Cerebellar cortex (tissue), 1 donor: ENCODE results near the gene PAX5.
"Not testable (repeated sequence)": the region's sequence is repeated elsewhere in the genome, so short reads cannot be mapped to it uniquely, and the experiment has no call there.

Experiments
- DNase-seq: peaks from one replicate; pipeline ENCODE4 v3.0.0-alpha.2; 2015; ENCODE audit warnings: low spot score

Gene PAX5

DNA sequence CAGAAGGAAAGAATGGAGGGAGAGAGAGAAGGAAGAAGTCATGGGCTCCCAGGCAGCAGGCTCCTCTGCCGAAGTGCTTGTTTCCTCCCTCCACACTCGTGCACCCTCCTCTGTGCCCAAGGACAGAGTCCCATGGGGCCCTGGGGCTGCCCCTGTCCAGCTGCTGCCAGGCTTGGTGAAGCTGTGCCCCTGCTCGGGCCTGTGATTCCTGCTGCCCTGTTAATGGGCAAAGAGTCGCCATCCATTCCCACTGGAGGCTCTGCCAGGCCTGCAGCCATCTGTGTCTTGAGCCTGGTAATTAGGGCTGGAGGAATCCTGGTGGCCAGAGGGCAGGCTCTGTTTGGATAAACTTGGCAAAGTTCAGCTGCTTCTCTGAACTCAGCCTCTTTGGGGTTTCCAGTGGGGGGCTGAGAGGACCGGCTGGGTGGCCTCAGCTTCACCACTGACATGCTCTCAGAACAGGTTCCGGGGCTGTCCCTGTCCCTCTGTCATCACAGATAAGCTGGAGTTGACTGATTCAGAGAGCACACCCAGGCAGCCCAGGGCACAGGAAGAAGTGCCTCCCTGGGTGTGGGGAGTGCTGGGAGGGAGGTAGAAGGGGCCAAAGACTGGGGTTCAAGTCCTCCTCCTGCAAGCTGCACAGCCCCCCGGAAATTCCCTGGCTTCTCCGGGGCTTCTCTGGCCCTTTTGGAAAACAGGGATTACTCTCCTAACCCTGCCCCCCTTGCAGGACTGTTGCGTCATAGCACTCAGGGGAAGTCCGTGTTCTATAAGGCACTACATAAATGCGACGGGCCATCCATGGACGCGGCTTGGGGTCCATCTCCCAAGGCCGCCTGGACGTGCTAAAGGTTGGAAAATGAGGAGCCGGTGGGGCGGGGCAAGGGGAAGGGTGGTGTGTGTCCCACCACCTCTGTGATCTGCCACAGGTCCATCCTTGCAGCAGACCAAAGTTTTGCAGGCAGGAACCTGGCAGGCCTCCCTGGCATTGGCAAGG is 154.8 kb downstream of the PAX5 start:
- no peak for DNase-seq

DNA sequence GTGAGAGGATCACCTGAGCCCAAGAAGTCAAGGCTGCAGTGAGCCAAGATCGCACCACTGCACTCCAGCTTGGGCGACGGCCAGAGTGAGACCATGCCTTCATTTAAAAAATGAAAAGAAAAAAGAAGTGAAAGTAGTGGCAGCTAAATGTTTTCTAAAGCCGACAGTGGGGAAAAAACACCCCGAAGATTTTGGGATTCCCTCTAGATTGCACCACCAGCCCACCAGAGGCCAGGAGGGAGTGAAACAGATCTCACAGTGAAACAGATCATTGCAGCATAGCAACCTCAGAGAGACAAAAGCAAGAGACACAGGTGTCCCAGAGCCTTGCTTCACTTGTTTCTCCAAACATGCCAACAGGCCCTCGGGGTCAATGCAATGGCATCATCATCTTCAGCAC is 156.8 kb downstream of the PAX5 start:
- no peak for DNase-seq

DNA sequence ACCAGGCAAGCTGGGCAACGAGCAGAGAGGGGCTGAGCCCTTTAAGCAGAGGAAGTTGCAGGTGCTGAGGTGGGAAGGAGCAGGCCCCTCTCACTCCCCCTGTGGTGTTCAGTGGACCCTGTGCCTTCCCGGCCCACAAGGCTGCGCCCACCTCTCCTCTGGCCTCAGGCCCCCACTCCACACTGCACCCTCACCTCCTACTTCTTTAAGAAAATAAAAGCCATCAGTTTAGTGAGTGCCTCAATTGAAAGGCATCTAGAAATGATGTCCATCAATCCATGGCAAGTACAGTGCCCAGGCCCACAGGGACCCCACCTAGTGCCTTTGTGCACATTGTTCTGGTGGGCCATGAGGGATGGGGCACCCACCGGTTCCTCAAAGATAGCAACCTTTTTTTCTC is 158.0 kb downstream of the PAX5 start:
- no peak for DNase-seq

DNA sequence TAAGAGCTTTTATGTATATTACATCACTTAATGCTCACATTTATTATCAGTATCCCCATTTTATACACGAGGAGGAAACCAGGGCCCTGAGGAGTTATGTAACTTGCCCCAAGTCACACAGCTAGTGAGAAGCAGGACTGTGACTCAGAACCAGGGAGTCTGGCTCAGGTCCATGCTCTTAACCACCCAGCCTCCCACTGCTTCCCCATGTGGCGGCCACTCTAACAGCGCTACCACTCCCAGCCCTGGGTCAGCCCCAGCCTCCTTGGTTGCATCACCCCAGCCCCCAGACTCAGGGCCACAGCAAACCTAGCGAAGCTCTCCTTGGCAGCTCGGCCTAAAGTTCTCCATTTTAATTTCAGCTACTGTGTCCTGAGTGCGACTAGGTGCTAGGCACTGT is 159.1 kb downstream of the PAX5 start:
- DNase-seq: no peak

DNA sequence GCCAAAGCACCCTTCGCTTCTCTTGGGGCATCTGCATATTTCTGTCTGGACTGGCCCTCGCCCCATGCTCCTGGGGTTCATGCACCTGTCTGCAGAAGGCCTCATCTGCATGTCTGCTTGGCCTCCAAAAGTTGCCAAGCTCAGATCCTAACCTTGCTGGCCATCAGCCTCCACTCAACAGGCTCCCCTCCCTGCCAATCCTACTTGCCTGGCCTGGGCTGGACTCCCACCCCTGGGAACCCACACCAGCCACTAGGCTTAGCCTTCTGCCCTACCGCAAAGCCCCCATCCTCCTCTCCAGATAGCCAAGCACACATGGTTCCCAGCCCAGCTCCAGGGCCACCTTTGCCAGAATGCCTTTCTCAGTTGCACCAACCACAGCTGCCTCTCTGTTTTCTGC is 159.8 kb downstream of the PAX5 start:
- no peak for DNase-seq

DNA sequence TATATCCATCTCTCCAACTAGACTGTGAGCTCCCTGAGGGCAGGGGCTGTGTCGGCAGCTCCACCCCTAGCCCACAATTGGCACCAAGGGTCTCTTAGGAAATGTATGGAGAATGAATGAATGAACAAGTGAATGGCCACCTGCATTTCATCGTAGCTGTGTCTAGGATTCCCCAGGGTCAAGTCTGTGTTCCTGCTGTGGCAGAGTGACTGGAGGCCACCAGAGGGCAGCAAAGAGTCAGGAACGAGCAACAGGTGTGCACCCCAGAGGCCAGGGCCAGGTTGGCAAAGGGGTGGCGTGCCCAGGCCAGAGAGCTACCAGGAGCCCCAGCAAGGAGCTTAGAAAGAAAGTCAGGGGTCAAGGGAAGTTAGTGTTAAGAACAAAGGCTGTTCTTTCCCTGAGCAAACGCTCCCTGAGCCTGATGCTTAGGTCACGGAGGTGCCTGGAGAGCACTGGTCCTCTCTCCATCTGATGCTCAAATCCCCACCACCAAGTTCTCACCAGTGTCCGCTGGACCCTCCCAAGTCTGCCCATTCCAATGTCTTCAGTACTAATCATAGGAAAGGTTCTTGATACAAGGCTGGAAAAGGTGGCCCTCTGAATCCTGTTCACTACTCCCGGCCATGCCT is 160.7 kb downstream of the PAX5 start:
- DNase-seq: peak; percentile 61

DNA sequence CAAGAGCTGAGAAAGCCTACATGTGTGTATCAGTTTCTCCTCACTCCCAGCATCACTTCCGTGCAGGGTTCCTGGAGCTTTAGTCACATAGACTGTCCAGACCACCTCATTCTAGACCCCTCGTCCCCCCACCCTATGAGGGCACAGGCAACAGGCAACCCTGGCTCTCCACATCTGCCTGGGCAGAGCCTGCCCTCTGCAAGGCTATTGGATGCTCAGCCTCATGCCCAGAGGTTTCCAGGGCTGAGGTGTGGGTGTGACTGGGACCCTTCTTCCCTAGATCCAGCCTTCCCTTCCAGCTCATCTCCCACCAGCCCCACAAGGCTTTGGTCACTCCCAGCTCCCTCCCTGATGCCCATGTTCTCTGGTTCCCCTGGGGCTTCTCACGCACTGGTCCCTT is 161.4 kb downstream of the PAX5 start:
- DNase-seq: no peak

DNA sequence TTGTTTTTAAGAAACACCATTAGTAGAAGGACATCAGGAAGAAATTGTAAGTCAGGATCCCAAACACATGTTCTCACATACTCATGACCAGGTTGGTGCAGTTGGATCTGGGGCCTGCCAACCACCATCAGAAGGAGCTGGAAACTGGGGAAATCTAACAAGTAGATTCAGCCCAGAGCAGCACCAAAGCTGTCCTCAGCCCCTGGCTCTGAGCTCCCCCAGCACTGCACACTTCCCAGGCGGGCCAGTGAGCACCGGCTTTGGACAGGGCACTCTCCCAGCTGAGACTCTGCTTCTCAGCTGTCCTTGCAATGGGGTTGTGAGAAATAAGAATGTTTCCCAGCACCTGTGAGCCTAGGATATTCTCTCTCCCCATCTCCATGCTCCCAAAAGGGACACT is 162.5 kb downstream of the PAX5 start:
- DNase-seq: no peak

DNA sequence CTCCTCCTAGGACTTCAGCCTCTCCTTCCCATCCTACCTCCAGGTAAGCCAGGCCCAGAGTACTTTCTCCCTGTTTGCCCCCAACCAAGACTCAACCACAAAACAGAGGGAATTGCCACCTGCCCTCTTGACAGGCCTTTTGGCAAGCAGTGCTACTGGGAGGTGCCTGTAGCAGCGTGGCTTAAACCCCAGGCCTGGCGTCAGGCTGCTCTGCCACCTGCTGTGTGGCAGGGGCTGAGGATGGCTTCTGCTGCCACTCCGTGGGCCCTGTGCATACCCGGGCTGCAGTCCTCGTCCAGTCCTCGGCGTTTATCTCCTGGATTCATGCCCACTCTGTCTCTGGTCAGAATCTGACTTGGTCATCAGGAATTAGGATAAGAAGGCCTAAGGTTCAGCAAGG is 163.1 kb downstream of the PAX5 start:
- no peak for DNase-seq

DNA sequence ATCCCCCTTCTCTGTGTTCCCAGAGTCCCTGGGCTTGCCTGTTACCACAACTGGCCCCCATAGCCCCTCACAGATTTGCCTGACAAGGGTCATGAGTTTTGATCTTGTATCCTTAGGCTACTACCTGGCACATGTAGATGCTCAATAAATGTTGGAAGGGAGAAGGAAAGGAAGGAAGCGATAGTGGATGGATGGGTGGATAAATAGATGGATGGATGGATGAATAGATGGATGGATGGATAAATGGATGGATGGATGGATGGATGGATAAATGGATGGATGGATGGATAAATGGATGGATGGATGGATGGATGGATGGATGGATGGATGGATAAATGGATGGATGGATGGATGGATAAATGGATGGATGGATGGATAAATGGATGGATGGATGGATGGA is 164.5 kb downstream of the PAX5 start:
- DNase-seq: not testable (repeated sequence)

DNA sequence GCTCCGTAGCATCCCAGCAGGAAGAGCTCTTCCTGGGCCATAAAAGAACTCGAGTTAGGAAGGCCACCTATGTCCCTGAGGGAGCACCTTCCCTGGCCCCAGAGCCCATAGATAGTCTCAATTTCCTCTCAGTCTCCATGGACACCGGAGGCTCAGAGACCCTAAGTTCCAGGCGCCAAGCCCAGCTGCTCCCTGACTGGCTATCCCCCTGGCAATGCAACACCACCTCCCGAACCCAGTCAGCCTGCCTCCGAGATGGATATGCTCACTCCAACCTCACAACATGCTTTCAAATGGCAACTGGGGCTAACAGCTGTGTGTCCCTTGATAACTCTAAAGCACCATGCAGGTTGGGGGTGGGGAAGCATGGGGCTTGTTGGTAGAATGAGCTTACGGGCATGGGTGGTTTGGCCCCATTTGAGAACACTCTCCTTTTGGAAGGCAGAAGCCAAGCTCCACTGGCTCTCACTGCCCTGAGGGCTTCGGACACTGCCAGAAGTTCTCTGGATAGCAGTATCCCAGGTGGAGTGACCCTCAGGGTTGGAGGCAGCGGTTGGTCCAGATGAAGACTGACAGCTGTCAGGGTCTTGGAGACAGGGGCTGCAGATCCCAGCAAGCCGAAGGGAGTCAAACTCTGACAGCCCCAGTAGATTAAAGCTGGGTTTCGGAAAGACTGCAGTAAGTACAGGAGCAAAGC is 165.3 kb downstream of the PAX5 start:
- DNase-seq: no peak

DNA sequence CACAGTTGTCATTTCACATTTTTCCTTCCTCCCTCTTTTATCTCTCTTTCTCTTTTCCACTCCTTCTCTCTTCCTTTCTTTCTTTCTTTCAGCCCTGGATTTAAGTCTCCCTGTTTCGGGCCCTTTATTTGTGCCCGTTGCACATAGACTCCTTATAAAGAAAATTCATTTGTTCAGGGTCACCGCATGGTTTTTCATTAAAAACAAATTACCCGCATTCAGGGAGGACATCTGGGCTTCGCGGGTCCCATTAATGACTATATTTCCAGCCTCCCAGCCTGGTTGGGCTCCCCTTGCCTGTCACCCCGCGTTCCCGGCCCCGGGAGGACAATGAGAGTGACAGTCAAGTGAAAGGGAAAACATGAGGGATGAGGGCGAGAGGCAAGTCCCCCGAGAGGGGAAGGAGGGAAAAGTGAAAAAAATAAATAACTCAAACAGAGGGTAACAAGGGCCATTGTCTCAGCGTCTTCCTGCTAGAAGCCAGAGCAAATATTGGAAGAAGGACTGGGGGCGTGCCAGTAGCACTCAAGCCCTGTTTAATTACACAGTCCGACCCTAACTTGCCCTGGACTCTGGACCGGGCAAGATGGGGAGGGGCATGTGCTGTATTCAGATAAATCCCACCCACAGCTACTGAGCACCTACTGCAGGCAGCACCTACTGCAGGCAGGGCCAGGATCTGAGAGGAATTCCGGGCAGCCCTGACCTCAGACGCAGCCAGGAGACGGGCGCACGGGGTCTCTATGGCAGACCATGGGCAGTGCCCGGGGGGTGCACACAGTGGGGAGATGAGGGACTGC is 166.2 kb downstream of the PAX5 start:
- no peak for DNase-seq

DNA sequence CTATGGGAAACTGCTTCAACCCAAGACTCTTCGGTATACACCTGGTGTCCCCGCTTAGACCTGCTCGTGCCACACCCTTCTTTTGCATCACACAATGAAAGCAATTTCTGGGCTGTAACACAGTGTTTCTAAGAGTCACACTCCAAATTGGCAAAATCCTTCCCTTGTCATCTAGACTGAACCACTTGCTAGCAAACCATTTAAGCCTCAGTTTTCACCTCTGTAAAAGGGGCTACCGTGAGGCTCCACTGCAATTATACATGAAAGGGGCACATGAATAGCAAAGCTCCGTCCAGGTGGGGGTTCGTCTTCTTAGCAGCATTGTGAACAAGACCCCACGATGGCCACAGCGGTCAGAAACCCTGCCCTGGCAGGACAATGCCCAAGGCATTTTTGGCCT is 166.8 kb downstream of the PAX5 start:
- DNase-seq: no peak

DNA sequence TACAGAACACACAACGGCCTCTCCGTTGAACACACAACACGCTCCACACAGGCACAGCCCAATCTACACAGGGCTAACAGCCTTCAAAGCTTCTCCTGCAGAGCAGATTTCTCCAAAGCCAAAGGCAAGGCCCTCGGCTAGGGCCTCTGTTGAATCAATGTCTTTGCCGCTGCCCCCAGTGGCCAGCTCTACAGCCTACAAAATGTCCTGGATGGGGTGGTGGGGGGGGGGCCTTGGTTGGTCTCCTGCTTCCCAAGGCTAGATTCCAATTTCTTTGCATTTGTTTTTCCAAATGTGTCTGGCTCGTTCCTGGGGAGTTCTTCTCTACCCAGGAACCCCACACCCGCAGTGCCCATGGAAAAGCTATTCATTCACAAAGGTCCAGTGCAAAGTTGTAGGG is 167.2 kb downstream of the PAX5 start:
- DNase-seq: no peak

DNA sequence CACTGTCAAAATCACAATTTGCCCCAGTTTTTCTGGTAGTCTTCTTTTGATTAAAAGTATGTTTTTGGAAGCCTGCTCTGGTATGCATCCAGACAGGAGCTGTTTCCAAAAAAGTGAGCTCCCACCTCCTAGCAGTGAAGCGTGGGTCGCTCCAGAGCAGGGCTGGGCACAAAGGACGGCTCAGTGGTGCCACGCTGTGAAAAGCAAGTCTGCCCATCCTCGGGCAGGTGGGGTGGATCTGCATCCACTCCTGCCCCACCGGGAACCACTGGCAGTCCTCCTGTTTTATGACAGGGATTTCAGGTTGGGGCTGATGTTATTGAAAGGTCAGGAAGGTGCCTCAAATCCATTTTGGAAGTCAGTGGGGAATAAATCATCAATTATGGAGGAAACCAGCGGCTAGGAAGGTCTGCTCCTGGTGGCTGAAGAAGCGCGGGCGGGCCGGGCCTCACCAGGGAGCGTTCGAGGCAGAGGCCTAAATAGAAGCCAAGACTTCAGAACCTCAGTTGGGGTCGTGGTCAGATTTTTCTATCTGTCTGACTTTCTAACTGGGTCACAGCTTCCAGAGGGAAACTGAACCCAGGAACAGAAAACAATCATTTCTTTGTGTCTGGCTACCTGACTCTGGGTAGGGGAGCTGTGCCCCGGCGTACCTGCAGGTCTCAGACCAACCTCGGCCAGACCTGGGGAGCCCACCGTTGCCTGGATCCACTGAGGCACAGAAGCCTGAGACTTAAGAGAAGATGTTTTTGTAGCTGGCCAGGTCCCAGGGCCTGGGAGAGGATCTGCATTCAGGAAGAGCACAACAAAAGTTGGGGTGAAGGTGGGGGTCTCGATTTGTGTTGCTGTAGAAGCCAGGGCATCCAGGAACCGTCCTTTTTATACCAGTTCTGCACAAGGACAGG is 168.1 kb downstream of the PAX5 start:
- DNase-seq: no peak

DNA sequence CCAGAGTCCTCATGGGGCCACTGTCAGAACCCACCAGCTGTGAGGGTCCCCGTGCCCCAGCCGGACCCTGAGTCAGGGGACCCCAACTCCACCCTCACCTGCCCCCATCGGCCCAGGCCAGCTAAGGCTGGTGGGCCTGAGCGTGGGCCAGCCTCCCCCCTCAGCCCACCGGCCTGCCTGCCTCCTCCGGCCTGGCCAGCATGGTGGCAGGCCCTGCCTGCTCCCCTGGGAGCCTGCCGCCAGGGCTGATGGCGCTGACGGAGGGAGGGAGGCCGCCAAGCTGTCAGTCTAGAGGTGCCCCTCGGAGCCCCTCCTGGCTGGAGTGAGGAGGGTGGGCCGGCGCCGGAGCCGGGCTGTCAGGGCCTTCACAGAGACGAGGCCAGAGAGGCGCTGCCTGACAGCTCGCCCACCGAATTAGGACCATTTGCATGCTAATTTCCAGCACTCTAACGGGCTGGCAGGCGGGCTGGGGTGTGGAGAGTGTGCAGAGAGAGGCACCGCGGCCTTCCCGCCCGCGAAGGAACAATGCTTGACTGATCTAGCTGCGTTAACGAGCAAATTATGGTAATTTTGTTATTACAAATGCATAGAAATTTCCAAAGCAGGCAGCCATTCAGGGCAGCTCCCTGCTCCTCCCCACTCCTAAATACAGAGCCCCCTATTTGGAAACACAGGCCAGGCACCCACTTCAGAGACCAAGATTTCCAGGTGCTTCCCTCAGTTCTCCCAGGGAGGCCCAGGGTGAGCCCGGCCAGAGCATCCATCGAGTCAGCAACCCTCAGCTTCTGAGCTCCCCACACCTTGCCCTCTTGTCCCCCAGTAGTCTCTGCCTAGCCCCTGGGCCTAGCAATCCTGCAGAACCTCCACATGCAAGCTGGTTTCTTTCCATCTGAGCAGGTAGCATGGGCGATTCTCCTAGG is 169.3 kb downstream of the PAX5 start:
- DNase-seq: no peak

DNA sequence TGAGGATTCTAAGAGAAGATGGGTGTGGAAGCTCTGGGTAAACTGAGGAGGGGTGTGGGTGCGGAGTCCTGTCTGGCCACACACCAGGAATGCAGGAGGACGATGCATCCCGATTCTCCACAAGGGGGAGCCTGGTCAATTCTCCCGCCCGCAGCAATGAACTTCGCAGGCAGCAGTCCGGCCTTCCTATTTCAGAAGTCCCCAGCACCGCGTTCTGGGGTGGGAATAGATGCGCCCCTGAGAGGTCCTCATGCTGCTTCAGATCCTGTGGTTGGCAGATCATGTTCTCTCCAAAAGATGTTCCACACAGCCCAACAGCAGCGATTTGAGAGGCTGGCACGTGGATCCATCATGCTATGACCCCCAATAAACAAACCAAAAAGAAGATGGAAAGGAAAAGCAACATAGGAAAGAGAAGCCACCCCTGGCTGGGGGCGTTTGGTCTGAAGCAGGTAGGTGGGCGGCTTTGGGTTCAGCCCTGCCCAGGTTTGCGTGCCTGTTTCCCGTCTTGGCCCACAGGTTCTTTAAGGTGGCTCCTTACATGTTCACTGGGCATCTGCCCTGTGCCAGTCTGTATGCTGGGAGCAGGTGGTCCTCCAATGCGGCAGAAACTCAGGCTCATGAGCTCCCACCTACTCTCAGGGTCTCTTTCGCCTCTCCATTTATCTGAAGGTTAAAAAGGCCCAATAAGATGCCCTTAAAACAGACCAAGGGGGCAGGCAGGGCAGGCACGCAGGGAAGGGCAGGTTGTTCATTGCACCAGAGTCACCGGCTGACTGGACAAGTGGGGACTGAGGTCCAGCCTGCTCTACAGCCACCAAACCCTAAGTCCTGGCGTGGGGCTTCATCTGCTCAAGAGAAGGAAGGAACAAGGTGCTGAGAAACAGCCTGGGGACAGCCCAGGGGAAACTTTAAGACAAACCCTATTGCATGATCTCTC is 171.6 kb downstream of the PAX5 start:
- DNase-seq: peak; percentile 27

DNA sequence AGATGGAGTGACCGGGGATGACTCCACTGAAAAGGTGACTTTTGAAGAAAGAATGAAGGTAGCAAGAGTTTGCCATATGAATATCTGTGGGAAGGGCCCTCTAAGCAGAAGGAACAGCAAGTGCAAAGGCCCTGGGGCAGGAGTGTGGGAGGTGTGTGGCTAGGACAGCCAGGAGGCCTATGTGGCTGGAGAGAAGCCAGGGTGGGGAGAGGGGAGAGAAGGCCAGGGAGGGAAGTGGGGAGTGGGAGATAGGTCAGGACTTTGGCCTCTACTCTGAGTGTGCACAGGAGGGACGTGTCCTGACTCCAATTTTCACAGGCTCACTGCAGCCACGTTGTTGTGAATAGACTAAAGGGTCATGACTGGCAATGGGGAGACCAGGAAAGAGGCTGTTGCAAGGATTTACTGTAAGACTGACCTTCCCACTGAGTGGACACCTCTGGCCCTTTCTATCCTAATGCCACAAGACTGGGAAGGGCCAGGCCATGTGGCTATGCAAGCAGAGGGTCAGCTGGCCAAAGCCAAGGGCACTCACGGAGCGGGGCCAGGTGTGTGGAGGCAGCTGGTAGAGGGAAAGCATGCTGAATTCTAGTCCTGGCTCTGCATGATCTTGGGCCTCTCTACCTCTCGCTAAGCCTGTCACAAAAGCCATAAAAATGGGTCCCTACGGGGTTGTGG is 172.4 kb downstream of the PAX5 start:
- no peak for DNase-seq
